GM12892 (cell line): ENCODE results near the gene ACP3.
A peak's percentile ranks its signal among the peaks of the same experiment; 100 is the strongest.

Experiments used
- DNase-seq: peaks from one replicate; pipeline ENCODE4 v3.0.0; 2011; ENCODE audit not compliant: insufficient read length
- FAIRE-seq: peaks from 2 replicates; lab custom pipeline; 2011; peaks lifted over from hg19 to GRCh38; lab: Jason Lieb, UNC
- POLR2A ChIP-seq: IDR thresholded peaks from 2 replicates; pipeline ENCODE4 v1.6.1; 2011; ENCODE audit warnings: low read depth, low read length, control low read depth
- POLR2AphosphoS5 ChIP-seq: IDR thresholded peaks from 2 replicates; pipeline ENCODE4 v1.6.1; 2011; ENCODE audit warnings: low read depth, low read length, control low read depth
- TAF1 ChIP-seq: IDR thresholded peaks from 2 replicates; pipeline ENCODE4 v1.6.1; 2011; ENCODE audit warnings: low read depth, mild to moderate bottlenecking, control low read depth, low read length, borderline replicate concordance

Gene ACP3

GRCh38 chr3:132404276-132404675 lies 87.1 kb downstream of the ACP3 start:
- DNase-seq (no peak), FAIRE-seq (no peak)
- TF ChIP-seq POLR2A (no peak), POLR2AphosphoS5 (no peak), TAF1 (no peak)

- TF ChIP-seq POLR2A (no peak), POLR2AphosphoS5 (no peak)
- DNase-seq (no peak), FAIRE-seq (no peak)
These were observed 88.0 kb downstream of the ACP3 start for GRCh38 chr3:132405188-132405587.

GRCh38 chr3:132405609-132406299 lies 88.5 kb downstream of the ACP3 start:
- DNase-seq (no peak), FAIRE-seq (peak; percentile 14)
- TF ChIP-seq POLR2AphosphoS5 (no peak), POLR2A (no peak), TAF1 (no peak)

- no peak for FAIRE-seq
- DNase-seq: no peak
- TF ChIP-seq POLR2AphosphoS5 (no peak), TAF1 (no peak), POLR2A (no peak)
These were observed 89.4 kb downstream of the ACP3 start for GRCh38 chr3:132406587-132406986.

- FAIRE-seq (no peak), DNase-seq (no peak)
- TF ChIP-seq TAF1: no peak
- TF ChIP-seq POLR2AphosphoS5: no peak
- TF ChIP-seq POLR2A: no peak
These were observed 89.8 kb downstream of the ACP3 start for GRCh38 chr3:132407025-132407424.
